HG02759 (cell line): ENCODE measurements around the gene RALGPS1.
"Not testable (repeated sequence)": the region's sequence is repeated elsewhere in the genome, so short reads cannot be mapped to it uniquely, and the experiment has no call there.

Source experiments
- ATAC-seq: cut with Tn5 transposase; IDR thresholded peaks from one replicate; pipeline ENCODE4 v1.9.1; 2021; ENCODE audit warnings: mild to moderate bottlenecking, moderate library complexity; ENCODE audit not compliant: unreplicated experiment

RALGPS1 gene

DNA sequence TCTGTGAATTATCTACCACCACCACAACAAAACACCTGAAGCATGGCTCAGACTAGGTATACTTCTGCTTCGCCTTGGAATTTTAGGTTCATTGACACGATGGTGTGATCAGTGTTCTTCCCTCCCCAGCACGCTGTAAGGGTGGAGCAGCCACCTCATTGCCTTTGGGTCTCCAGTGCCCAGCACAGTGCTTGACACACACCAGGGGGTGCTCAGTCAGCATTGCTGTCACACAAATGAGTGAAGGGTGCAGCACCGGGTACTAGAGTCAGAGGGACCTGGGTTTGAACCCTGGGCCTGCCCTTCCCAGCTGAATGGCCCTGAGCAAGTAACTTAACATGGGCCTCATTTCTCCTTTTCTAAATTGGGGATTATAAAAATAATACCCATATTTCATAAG, 217.8 kb downstream of the RALGPS1 start:
- ATAC-seq, result no peak

GRCh38 chr9:127132921-127133647, 218.5 kb downstream of the RALGPS1 start:
- ATAC-seq, result no peak

- ATAC-seq, result no peak
Measured at GRCh38 chr9:127133739-127134167, 219.2 kb downstream of the RALGPS1 start.

- no peak for ATAC-seq
Measured at GRCh38 chr9:127135056-127135745, 220.6 kb downstream of the RALGPS1 start.

- no peak for ATAC-seq
Measured at GRCh38 chr9:127136081-127136879, 221.7 kb downstream of the RALGPS1 start.

DNA sequence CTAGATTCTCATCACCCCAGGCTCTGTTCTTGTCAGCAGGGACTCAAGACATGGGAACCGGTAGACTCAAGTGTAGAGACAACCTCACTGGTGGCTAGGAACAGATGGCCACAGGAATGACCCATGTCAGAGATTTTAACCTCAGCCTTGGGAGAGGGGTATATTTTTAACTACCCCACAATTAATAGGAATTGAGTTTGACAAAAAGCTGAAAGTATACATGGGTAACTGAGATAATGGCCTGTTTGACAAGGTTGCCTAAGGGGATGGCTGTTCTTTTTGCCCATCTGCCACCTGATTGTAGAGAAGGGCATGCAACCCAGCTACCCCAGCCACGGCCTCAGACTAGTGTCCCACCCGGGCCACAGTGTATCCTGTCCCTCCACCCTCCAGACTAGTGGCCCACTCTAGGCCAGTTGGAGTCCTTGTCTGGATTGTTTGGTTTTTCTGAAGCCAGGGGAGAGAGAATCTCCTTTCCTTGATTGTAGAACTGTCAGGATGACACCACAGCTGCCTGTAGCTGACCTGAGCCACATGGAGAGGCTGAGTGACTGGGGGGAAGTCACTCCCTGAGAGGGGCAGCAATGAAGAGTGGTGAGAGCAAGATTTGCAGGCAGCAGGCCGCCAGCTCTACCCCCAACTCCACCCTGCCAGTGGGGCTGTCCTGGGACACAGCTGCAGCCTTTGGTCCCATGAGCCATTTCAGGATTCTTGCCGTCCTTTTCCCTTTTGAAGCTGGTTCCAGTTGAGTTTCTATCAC, 222.5 kb downstream of the RALGPS1 start:
- ATAC-seq, result no peak

GRCh38 chr9:127137640-127138360, 223.2 kb downstream of the RALGPS1 start:
- no peak for ATAC-seq

GRCh38 chr9:127138444-127138843, 223.9 kb downstream of the RALGPS1 start:
- no peak for ATAC-seq

- no peak for ATAC-seq
Measured at GRCh38 chr9:127139071-127139731, 224.6 kb downstream of the RALGPS1 start.

GRCh38 chr9:127139775-127140174, 225.2 kb downstream of the RALGPS1 start:
- ATAC-seq, result no peak

GRCh38 chr9:127140181-127140580, 225.6 kb downstream of the RALGPS1 start:
- no peak for ATAC-seq

DNA sequence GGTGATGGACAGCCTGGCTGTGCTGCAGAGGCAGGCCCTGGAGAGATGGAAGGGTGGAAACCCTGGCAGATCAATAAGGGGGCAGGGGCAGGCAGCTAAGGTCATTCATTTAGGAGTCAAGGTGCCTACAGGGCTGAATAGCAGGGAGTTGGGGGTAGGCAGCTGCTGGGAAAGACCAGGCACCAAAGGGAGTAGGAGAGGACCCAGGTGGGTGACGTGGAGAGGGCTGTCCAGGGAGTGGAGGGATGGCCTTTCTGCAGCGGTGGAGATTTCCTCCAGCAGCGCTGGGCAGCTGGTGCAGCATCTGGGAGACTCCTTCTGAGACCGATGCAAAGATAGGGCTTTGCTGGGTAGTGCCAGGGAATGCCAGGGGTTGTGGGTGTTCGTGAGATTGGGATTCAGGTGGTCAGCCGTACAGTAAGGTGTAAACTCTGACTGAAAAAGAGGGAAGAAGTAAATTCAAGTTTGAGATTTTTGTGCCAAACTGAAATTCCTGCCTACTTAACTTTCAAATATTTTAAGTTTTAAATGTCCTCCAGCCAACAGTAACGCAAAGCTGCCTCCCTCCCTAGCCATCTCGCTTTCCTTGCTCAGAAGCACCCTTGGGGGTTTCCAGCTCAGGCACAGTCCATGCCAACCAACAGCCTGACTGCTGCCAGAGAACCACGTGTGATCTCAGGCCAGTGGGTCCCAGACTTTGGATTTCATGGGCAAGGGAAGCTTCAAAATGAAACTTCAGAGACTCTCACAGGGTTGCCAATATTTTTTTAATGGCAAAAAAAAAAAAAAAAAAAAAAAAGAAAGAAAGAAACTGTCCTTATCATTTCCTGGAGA, 226.5 kb downstream of the RALGPS1 start:
- no peak for ATAC-seq

- no peak for ATAC-seq
Measured at GRCh38 chr9:127142291-127142690, 227.7 kb downstream of the RALGPS1 start.

GRCh38 chr9:127142931-127143464, 228.4 kb downstream of the RALGPS1 start:
- ATAC-seq, result no peak

GRCh38 chr9:127143920-127144465, 229.4 kb downstream of the RALGPS1 start:
- ATAC-seq, result no peak

DNA sequence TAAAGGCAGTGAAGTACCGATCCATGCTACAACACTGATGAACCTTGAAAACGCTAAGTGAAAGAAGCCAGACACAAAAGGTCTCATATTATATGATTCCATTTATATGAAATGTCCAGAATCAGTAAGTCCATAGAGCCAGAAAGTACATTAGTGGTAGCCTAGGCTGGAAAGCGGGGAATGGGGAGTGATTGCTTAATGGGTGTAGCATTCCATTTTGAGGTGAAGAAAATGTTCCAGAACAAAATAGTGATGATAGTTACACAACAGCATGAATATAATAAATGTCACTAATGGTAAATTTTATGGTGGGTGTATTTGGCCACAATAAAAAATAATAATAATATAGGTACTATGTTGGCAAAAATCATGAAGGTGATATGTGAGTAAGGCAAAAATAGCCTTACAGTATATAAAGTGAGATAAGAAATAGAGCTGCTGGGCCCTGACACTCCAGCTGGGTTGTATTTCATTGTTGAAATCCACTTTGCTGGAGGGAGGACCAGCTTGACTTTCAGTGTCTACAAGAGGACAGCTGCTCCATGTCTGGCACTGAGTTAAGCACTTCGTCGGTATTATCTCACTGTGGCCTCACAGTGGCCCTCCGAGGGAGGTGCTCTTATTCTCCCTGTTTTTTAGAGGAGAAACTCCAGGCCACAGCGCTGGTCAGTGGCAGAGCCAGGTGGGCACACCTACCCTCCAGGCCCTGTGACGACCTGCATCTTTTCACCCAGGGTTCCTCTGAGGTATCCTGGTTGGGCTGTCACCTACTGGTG, 230.3 kb downstream of the RALGPS1 start:
- ATAC-seq, result no peak

GRCh38 chr9:127146841-127147240, 232.3 kb downstream of the RALGPS1 start:
- ATAC-seq, result not testable (repeated sequence)
